Esophagus muscularis mucosa (tissue), 4 donors: ENCODE measurements around the gene PEX14. TPM values are rescaled to one million over a fixed set of nuclear protein-coding genes. Genes with fewer than 3 reads are reported as not detected.

Experiments used
- DNase-seq: peaks from one replicate; pipeline ENCODE4 v3.0.0-alpha.2; 2017; ENCODE audit errors: extremely low spot score
- H3K27ac ChIP-seq, 4 donors: fragments of 200-600 bp; sonication (generic); replicated peaks in 1 of 4; 1 replicate in 3 of 4; 2 replicates in 1 of 4; pipeline ENCODE4 v1.5.1; 2016 to 2019; ENCODE audit warnings: mild to moderate bottlenecking in 1 of 4
- H3K27me3 ChIP-seq, 4 donors: fragments of 200-600 bp; sonication (generic); one replicate each; pipeline versions ENCODE4 v1.5.1 to v1.6.0; 2016 to 2019
- H3K36me3 ChIP-seq, 4 donors: fragments of 200-600 bp; sonication (generic); one replicate each; pipeline ENCODE4 v1.5.1; 2016 to 2019
- H3K4me1 ChIP-seq, 4 donors: fragments of 200-600 bp; sonication (generic); one replicate each; pipeline ENCODE4 v1.5.1; 2016 to 2019
- H3K4me3 ChIP-seq, 4 donors: fragments of 200-600 bp; sonication (generic); 1 replicate in 2 of 4; 2 replicates in 2 of 4; pipeline ENCODE4 v1.5.1; 2016 to 2019; ENCODE audit warnings: mild to moderate bottlenecking in 4 of 4, moderate library complexity in 1 of 4
- H3K9me3 ChIP-seq, 4 donors: fragments of 200-600 bp; sonication (generic); 1 replicate in 3 of 4; 2 replicates in 1 of 4; pipeline ENCODE4 v1.5.1; 2016 to 2019
- CTCF ChIP-seq, 3 experiments: fragments of 200-600 bp in 2 of 3; fragments of 450-650 bp in 1 of 3; sonication (generic) in 2 of 3; IDR thresholded peaks; one replicate each; pipeline ENCODE4 v1.5.1; 2017 to 2019; ENCODE audit warnings: antibody characterized with exemption in 3 of 3, mild to moderate bottlenecking in 2 of 3, moderate library complexity in 1 of 3
- EP300 ChIP-seq: sonication (generic); formaldehyde crosslinking; IDR thresholded peaks from one replicate; pipeline ENCODE4 v1.6.1; 2017; ENCODE audit warnings: antibody characterized with exemption
- POLR2A ChIP-seq: fragments of 450-650 bp; IDR thresholded peaks from one replicate; pipeline ENCODE4 v1.6.1; 2017; ENCODE audit warnings: antibody characterized with exemption, moderate library complexity, mild to moderate bottlenecking, low read depth
- POLR2AphosphoS5 ChIP-seq, 2 donors: sonication (generic); formaldehyde crosslinking; IDR thresholded peaks; one replicate each; pipeline ENCODE4 v1.6.1; 2017; ENCODE audit warnings: antibody characterized with exemption in 2 of 2
- WGBS: methylation state at CpG from one replicate; pipeline ENCODE4 v1.1.5; 2018; 5-methylcytosine and 5-hydroxymethylcytosine counted together
- intact Hi-C: fragments of 100-400 bp; cut with DNase I; formaldehyde crosslinking; loops from one replicate; pipeline ENCODE4 v1.15.1; 2023
- total RNA-seq, 4 donors: library from RNA; depleted of rRNA; stranded (reverse); fragments of >200 nt; gene quantifications; one replicate each; pipeline versions ENCODE4 v1.1.0 to v1.2.1, GENCODE V29; 2016

PEX14 gene
- total RNA-seq, 4 donors from 2014 or later, result 16.2 to 24.2 (median 20.1) TPM

GRCh38 chr1:10601342-10602070 is 126.8 kb downstream of the PEX14 start:
- Histone ChIP-seq H3K4me1 (peaks cover 0 to 13% (median 0%) of the 10 kb centered on the region in 4 donors), H3K9me3 (no peaks in the 10 kb centered on the region), H3K36me3 (peaks cover 0 to 12% (median 0%) of the 10 kb centered on the region in 4 donors), H3K27me3 (no peaks in the 10 kb centered on the region), H3K27ac (no peak overlapping the region), H3K4me3 (no peak overlapping the region)
- 82% methylated on average over 6 of the region's 6 CpGs for WGBS
- intact Hi-C loops, result no loop called here
- no peak for DNase-seq
- TF ChIP-seq CTCF (IDR thresholded peaks at IDR 0.05) (no peak), EP300 (no peak), POLR2A (no peak), POLR2AphosphoS5 (IDR thresholded peaks at IDR 0.05) (no peak)

DNA sequence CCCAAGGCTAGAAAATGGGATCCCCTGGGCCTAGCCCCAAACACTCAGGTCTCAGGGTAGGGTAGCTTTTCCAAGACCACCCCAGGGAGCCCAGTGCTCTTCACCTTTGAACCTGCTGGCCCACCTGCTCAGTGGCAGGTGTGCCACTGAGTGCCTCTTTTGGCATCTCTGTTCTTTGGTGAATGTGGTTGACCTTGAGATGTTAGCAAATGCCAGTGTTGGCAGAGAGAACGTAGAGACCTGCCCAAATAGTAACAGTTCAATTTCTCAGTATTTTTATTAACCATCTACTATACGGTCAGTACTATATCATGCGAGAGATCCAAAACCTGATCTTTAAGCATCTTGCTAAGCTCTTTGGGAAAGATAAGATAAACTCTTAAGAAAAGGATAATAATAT is 128.2 kb downstream of the PEX14 start:
- WGBS, result 93% methylated on average over 3 of the region's 3 CpGs
- H3K9me3 ChIP-seq, result no peaks in the 10 kb centered on the region
- TF ChIP-seq CTCF (IDR thresholded peaks at IDR 0.05) (no peak), POLR2AphosphoS5 (IDR thresholded peaks at IDR 0.05) (no peak), POLR2A (no peak)
- no peak overlapping the region for H3K27ac ChIP-seq
- DNase-seq, result no peak
- intact Hi-C loops, result no loop called here
- H3K27me3 ChIP-seq, result no peaks in the 10 kb centered on the region
- peaks cover 0 to 13% (median 0%) of the 10 kb centered on the region in 4 donors for H3K4me1 ChIP-seq
- H3K36me3 ChIP-seq, result peaks cover 0 to 12% (median 0%) of the 10 kb centered on the region in 4 donors
- H3K4me3 ChIP-seq, result no peak overlapping the region

GRCh38 chr1:10604966-10605365 is 130.2 kb downstream of the PEX14 start:
- DNase-seq, result no peak
- peaks cover 0 to 8% (median 0%) of the 10 kb centered on the region in 4 donors for H3K36me3 ChIP-seq
- H3K4me3 ChIP-seq, result no peak overlapping the region
- H3K9me3 ChIP-seq, result no peaks in the 10 kb centered on the region
- H3K27me3 ChIP-seq, result no peaks in the 10 kb centered on the region
- TF ChIP-seq EP300, result no peak
- no peak for TF ChIP-seq CTCF (IDR thresholded peaks at IDR 0.05)
- no peak for TF ChIP-seq POLR2AphosphoS5 (IDR thresholded peaks at IDR 0.05)
- no peak for TF ChIP-seq POLR2A
- 98% methylated on average over 7 of the region's 7 CpGs for WGBS
- intact Hi-C loops, result no loop called here
- H3K4me1 ChIP-seq, result peaks cover 0 to 5% (median 0%) of the 10 kb centered on the region in 4 donors
- no peak overlapping the region for H3K27ac ChIP-seq

GRCh38 chr1:10606064-10606463 is 131.3 kb downstream of the PEX14 start:
- H3K27me3 ChIP-seq, result no peaks in the 10 kb centered on the region
- no peaks in the 10 kb centered on the region for H3K36me3 ChIP-seq
- intact Hi-C loops, result no loop called here
- no peak overlapping the region for H3K27ac ChIP-seq
- 84% methylated on average over 7 of the region's 7 CpGs for WGBS
- no peak for DNase-seq
- no peak overlapping the region for H3K4me3 ChIP-seq
- no peaks in the 10 kb centered on the region for H3K9me3 ChIP-seq
- TF ChIP-seq POLR2AphosphoS5 (IDR thresholded peaks at IDR 0.05) (no peak), POLR2A (no peak), EP300 (no peak), CTCF (IDR thresholded peaks at IDR 0.05) (no peak)
- peaks cover 0 to 5% (median 0%) of the 10 kb centered on the region in 4 donors for H3K4me1 ChIP-seq

GRCh38 chr1:10607228-10607627 is 132.5 kb downstream of the PEX14 start:
- DNase-seq, result no peak
- H3K4me1 ChIP-seq, result peaks cover 0 to 4% (median 2%) of the 10 kb centered on the region in 4 donors
- WGBS, result 72% methylated on average over 3 of the region's 3 CpGs
- intact Hi-C loops, result no loop called here
- TF ChIP-seq EP300 (no peak), POLR2AphosphoS5 (IDR thresholded peaks at IDR 0.05) (no peak), POLR2A (no peak), CTCF (IDR thresholded peaks at IDR 0.05) (no peak)
- H3K9me3 ChIP-seq, result no peaks in the 10 kb centered on the region
- no peaks in the 10 kb centered on the region for H3K36me3 ChIP-seq
- H3K4me3 ChIP-seq, result no peak overlapping the region
- H3K27me3 ChIP-seq, result no peaks in the 10 kb centered on the region
- no peak overlapping the region for H3K27ac ChIP-seq
